ENCODE measurements around the gene KLHL3. TPM values are rescaled to one million over a fixed set of nuclear protein-coding genes. Genes with fewer than 3 reads are reported as not detected.
"Not testable (repeated sequence)": the region's sequence is repeated elsewhere in the genome, so short reads cannot be mapped to it uniquely, and the experiment has no call there.

KLHL3 gene
- polyA plus RNA-seq, 1 donor = 7.2 TPM

DNA sequence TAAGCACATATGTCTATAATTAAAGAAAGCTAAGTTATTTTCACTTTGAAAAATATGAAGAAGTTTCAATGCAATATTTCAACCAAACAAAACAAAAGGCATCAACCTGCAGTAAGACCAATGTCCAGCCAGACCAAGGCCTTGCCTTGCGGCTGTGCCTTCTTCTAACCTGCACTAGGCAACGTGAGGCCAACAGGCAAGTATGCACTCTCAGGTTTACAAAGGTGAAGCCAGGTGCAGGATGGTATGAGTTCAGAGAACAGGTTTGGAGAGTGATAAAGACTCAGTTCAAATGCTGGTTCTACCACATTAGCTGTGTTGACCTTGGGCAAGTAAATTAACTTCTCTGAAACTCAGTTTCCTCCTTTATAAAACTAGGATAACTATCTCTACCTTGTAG, 79.3 kb downstream of the KLHL3 start:
- no peaks in the 10 kb centered on the region for H3K36me3 ChIP-seq (ENCODE audit: control insufficient read depth, insufficient read depth, low read length)
- no peaks in the 10 kb centered on the region for H3K9me3 ChIP-seq (ENCODE audit: control insufficient read depth, low read depth, low read length)
- no CpG with 5 or more reads among the region's 2 CpGs for WGBS (ENCODE audit: insufficient coverage, low lambda C conversion rate)
- no peak overlapping the region for H3K27ac ChIP-seq (ENCODE audit: low read length)
- no peak overlapping the region for H3K4me3 ChIP-seq (ENCODE audit: low read length)
- no peaks in the 10 kb centered on the region for H3K4me1 ChIP-seq (ENCODE audit: control insufficient read depth, insufficient read depth, low read length)
- H3K27me3 ChIP-seq (ENCODE audit: control insufficient read depth, insufficient read depth, low read length) = no peaks in the 10 kb centered on the region
- no peak for DNase-seq

GRCh38 chr5:137651022-137651421, 84.9 kb downstream of the KLHL3 start:
- no peaks in the 10 kb centered on the region for H3K4me1 ChIP-seq (ENCODE audit: control insufficient read depth, insufficient read depth, low read length)
- H3K4me3 ChIP-seq (ENCODE audit: low read length) = no peak overlapping the region
- H3K9me3 ChIP-seq (ENCODE audit: control insufficient read depth, low read depth, low read length) = no peaks in the 10 kb centered on the region
- H3K36me3 ChIP-seq (ENCODE audit: control insufficient read depth, insufficient read depth, low read length) = peaks cover 2% of the 10 kb centered on the region
- no peak for DNase-seq
- WGBS (ENCODE audit: insufficient coverage, low lambda C conversion rate) = 100% methylated on average over 1 of the region's 3 CpGs
- no peaks in the 10 kb centered on the region for H3K27me3 ChIP-seq (ENCODE audit: control insufficient read depth, insufficient read depth, low read length)
- no peak overlapping the region for H3K27ac ChIP-seq (ENCODE audit: low read length)

DNA sequence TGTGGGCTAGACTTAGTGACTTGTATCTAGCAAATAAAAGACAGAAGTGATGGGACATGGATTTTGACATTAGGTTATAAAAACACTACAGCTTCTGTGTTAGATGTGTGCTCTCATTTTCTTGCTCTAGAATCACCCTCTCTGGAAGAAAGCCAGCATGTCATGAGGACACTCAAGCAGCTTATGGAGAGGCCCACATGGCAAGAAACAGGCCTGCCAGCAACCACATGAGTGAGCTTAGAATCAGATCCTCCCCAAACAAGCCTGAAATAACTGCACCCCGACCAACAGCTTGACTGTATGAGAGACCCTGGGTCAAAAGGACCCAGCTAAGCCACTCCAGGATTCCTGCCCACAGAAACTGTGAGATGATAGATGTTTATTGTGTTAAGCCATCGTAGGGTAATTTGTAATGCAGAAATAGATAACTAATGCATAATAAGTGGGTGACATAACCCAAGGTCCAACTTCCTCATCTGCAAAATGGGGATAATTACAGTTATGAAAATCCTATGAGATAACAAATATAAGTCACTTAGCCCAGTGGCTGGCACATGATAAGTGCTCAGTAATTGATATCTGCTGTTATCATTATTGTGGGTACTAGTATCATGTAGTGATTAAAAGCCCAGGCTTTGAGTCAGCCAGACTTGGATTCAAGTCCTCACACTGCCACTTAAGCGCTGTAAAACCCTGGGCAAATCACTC, 86.5 kb downstream of the KLHL3 start:
- Histone ChIP-seq H3K27me3 (ENCODE audit: control insufficient read depth, insufficient read depth, low read length) (no peaks in the 10 kb centered on the region), H3K27ac (ENCODE audit: low read length) (no peak overlapping the region), H3K4me1 (ENCODE audit: control insufficient read depth, insufficient read depth, low read length) (no peaks in the 10 kb centered on the region), H3K4me3 (ENCODE audit: low read length) (no peak overlapping the region), H3K36me3 (ENCODE audit: control insufficient read depth, insufficient read depth, low read length) (peaks cover 2% of the 10 kb centered on the region), H3K9me3 (ENCODE audit: control insufficient read depth, low read depth, low read length) (no peaks in the 10 kb centered on the region)
- 20% methylated on average over 1 of the region's 3 CpGs for WGBS (ENCODE audit: insufficient coverage, low lambda C conversion rate)
- DNase-seq = peak in 1 of 2 donors; percentile 20

- H3K36me3 ChIP-seq (ENCODE audit: control insufficient read depth, insufficient read depth, low read length) = peaks cover 2% of the 10 kb centered on the region
- no peak overlapping the region for H3K4me3 ChIP-seq (ENCODE audit: low read length)
- H3K9me3 ChIP-seq (ENCODE audit: control insufficient read depth, low read depth, low read length) = no peaks in the 10 kb centered on the region
- no peak overlapping the region for H3K27ac ChIP-seq (ENCODE audit: low read length)
- no peak for DNase-seq
- no peaks in the 10 kb centered on the region for H3K4me1 ChIP-seq (ENCODE audit: control insufficient read depth, insufficient read depth, low read length)
- no CpG with 5 or more reads among the region's 5 CpGs for WGBS (ENCODE audit: insufficient coverage, low lambda C conversion rate)
- no peaks in the 10 kb centered on the region for H3K27me3 ChIP-seq (ENCODE audit: control insufficient read depth, insufficient read depth, low read length)
Measured at GRCh38 chr5:137648361-137648760, 87.5 kb downstream of the KLHL3 start.

DNA sequence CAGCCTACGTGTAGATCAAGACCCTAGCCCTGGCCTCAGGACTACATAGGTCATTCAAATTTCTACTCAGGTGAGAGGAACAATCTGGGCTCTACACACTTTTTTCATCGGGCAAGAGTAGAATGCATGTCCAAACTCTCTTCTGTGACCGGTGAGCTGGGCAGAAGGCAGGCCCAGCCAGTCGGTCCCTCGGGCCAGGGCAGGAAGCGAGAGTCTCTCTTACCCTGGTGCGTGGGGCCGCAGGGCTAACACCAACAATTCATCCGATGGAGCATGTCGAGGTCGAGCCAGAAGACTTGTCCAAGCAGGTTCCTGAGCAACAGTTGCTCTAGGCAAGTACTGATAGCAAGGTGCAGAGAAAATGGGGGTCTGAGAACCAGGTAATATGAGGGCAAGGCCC, 88.5 kb downstream of the KLHL3 start:
- DNase-seq = no peak
- no peaks in the 10 kb centered on the region for H3K4me1 ChIP-seq (ENCODE audit: control insufficient read depth, insufficient read depth, low read length)
- H3K36me3 ChIP-seq (ENCODE audit: control insufficient read depth, insufficient read depth, low read length) = peaks cover 2% of the 10 kb centered on the region
- H3K27ac ChIP-seq (ENCODE audit: low read length) = no peak overlapping the region
- no peak overlapping the region for H3K4me3 ChIP-seq (ENCODE audit: low read length)
- WGBS (ENCODE audit: insufficient coverage, low lambda C conversion rate) = 90% methylated on average over 2 of the region's 11 CpGs
- H3K9me3 ChIP-seq (ENCODE audit: control insufficient read depth, low read depth, low read length) = no peaks in the 10 kb centered on the region
- H3K27me3 ChIP-seq (ENCODE audit: control insufficient read depth, insufficient read depth, low read length) = no peaks in the 10 kb centered on the region

GRCh38 chr5:137646761-137647160, 89.1 kb downstream of the KLHL3 start:
- no peak for DNase-seq
- Histone ChIP-seq H3K4me3 (ENCODE audit: low read length) (no peak overlapping the region), H3K27me3 (ENCODE audit: control insufficient read depth, insufficient read depth, low read length) (no peaks in the 10 kb centered on the region), H3K36me3 (ENCODE audit: control insufficient read depth, insufficient read depth, low read length) (peaks cover 2% of the 10 kb centered on the region), H3K4me1 (ENCODE audit: control insufficient read depth, insufficient read depth, low read length) (no peaks in the 10 kb centered on the region), H3K27ac (ENCODE audit: low read length) (no peak overlapping the region), H3K9me3 (ENCODE audit: control insufficient read depth, low read depth, low read length) (no peaks in the 10 kb centered on the region)
- WGBS (ENCODE audit: insufficient coverage, low lambda C conversion rate) = no CpG with 5 or more reads among the region's 2 CpGs

GRCh38 chr5:137643081-137643480, 92.8 kb downstream of the KLHL3 start:
- DNase-seq; H3K36me3 ChIP-seq (ENCODE audit: control insufficient read depth, insufficient read depth, low read length); H3K4me3 ChIP-seq (ENCODE audit: low read length); H3K27me3 ChIP-seq (ENCODE audit: control insufficient read depth, insufficient read depth, low read length); H3K27ac ChIP-seq (ENCODE audit: low read length); H3K9me3 ChIP-seq (ENCODE audit: control insufficient read depth, low read depth, low read length); H3K4me1 ChIP-seq (ENCODE audit: control insufficient read depth, insufficient read depth, low read length): not testable (repeated sequence)
- no CpG with 5 or more reads among the region's 2 CpGs for WGBS (ENCODE audit: insufficient coverage, low lambda C conversion rate)

DNA sequence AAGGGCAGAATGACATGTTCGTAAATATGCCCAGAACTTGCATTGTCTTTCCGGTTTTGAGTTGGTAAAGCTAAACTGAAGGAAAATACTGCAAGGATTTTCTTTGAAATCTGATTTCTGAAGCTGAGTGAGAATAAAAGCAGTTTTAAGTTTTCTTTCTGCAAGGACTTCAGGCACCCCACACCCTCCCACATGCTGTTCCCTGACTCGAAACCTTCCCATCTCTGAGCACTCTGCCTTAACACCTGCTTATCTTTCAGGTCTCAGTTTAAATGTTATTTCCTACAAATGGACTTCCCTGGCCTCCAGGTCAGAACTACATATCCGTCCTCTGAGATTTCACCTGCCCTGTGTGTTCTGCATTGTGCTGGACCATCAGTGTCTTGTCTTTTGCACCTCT, 93.8 kb downstream of the KLHL3 start:
- H3K36me3 ChIP-seq (ENCODE audit: control insufficient read depth, insufficient read depth, low read length) = peaks cover 7% of the 10 kb centered on the region
- WGBS (ENCODE audit: insufficient coverage, low lambda C conversion rate) = 80% methylated on average over 1 of the region's 4 CpGs
- no peak for DNase-seq
- no peak overlapping the region for H3K4me3 ChIP-seq (ENCODE audit: low read length)
- H3K27me3 ChIP-seq (ENCODE audit: control insufficient read depth, insufficient read depth, low read length) = no peaks in the 10 kb centered on the region
- H3K27ac ChIP-seq (ENCODE audit: low read length) = no peak overlapping the region
- no peaks in the 10 kb centered on the region for H3K4me1 ChIP-seq (ENCODE audit: control insufficient read depth, insufficient read depth, low read length)
- H3K9me3 ChIP-seq (ENCODE audit: control insufficient read depth, low read depth, low read length) = no peaks in the 10 kb centered on the region

GRCh38 chr5:137641148-137641547, 94.7 kb downstream of the KLHL3 start:
- H3K36me3 ChIP-seq (ENCODE audit: control insufficient read depth, insufficient read depth, low read length) = peaks cover 7% of the 10 kb centered on the region
- 100% methylated on average over 1 of the region's 1 CpG for WGBS (ENCODE audit: insufficient coverage, low lambda C conversion rate)
- H3K27me3 ChIP-seq (ENCODE audit: control insufficient read depth, insufficient read depth, low read length) = no peaks in the 10 kb centered on the region
- DNase-seq = no peak
- no peak overlapping the region for H3K27ac ChIP-seq (ENCODE audit: low read length)
- H3K9me3 ChIP-seq (ENCODE audit: control insufficient read depth, low read depth, low read length) = no peaks in the 10 kb centered on the region
- no peaks in the 10 kb centered on the region for H3K4me1 ChIP-seq (ENCODE audit: control insufficient read depth, insufficient read depth, low read length)
- H3K4me3 ChIP-seq (ENCODE audit: low read length) = no peak overlapping the region

- H3K27me3 ChIP-seq (ENCODE audit: control insufficient read depth, insufficient read depth, low read length) = no peaks in the 10 kb centered on the region
- no peak overlapping the region for H3K27ac ChIP-seq (ENCODE audit: low read length)
- no peak for DNase-seq
- peaks cover 7% of the 10 kb centered on the region for H3K36me3 ChIP-seq (ENCODE audit: control insufficient read depth, insufficient read depth, low read length)
- 100% methylated on average over 2 of the region's 11 CpGs for WGBS (ENCODE audit: insufficient coverage, low lambda C conversion rate)
- no peaks in the 10 kb centered on the region for H3K9me3 ChIP-seq (ENCODE audit: control insufficient read depth, low read depth, low read length)
- no peak overlapping the region for H3K4me3 ChIP-seq (ENCODE audit: low read length)
- no peaks in the 10 kb centered on the region for H3K4me1 ChIP-seq (ENCODE audit: control insufficient read depth, insufficient read depth, low read length)
Measured at GRCh38 chr5:137639645-137640044, 96.2 kb downstream of the KLHL3 start.

- no peak for DNase-seq
- WGBS (ENCODE audit: insufficient coverage, low lambda C conversion rate) = no CpG with 5 or more reads among the region's 13 CpGs
- H3K4me1 ChIP-seq (ENCODE audit: control insufficient read depth, insufficient read depth, low read length) = no peaks in the 10 kb centered on the region
- no peak overlapping the region for H3K4me3 ChIP-seq (ENCODE audit: low read length)
- H3K36me3 ChIP-seq (ENCODE audit: control insufficient read depth, insufficient read depth, low read length) = peaks cover 7% of the 10 kb centered on the region
- no peaks in the 10 kb centered on the region for H3K27me3 ChIP-seq (ENCODE audit: control insufficient read depth, insufficient read depth, low read length)
- H3K9me3 ChIP-seq (ENCODE audit: control insufficient read depth, low read depth, low read length) = no peaks in the 10 kb centered on the region
- H3K27ac ChIP-seq (ENCODE audit: low read length) = no peak overlapping the region
Measured at GRCh38 chr5:137638841-137639240, 97.0 kb downstream of the KLHL3 start.

Data from large intestine (tissue), 3 donors.